OCI-LY3 (cell line): ENCODE measurements around the gene LRRC1.

Experiments
- EZH2phosphoT487 ChIP-seq: fragments of 200-600 bp; shearing (Covaris generic); IDR thresholded peaks from 2 replicates; pipeline ENCODE4 v1.6.1; 2018; ENCODE audit warnings: antibody characterized with exemption, mixed run types, low read depth
- TF ChIP-seq, protein P1 (sequence below): fragments of 200-600, 300-600 bp; sonication (generic); IDR thresholded peaks from 2 replicates; pipeline ENCODE4 v1.5.1; 2014; ENCODE audit warnings: antibody characterized with exemption, low read length, low read depth

DNA sequence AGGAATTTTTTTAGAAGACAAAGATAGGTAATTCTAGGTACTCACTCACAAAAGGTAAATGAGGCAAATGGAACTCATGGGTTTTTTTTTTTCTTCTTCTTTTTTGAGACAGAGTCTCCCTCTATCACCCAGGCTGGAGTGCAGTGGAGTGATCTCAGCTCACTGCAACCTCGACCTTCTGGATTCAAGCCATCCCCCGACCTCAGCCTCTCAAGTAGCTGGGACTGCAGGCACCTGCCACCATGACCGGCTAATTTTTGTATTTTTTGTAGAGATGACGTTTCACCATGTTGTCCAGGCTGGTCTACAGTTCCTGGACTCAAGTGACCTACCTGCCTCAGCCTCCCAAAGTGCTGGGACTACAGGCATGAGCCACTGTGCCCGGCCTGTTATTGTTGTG lies 126.1 kb downstream of the LRRC1 start:
- TF ChIP-seq, protein P1, sequence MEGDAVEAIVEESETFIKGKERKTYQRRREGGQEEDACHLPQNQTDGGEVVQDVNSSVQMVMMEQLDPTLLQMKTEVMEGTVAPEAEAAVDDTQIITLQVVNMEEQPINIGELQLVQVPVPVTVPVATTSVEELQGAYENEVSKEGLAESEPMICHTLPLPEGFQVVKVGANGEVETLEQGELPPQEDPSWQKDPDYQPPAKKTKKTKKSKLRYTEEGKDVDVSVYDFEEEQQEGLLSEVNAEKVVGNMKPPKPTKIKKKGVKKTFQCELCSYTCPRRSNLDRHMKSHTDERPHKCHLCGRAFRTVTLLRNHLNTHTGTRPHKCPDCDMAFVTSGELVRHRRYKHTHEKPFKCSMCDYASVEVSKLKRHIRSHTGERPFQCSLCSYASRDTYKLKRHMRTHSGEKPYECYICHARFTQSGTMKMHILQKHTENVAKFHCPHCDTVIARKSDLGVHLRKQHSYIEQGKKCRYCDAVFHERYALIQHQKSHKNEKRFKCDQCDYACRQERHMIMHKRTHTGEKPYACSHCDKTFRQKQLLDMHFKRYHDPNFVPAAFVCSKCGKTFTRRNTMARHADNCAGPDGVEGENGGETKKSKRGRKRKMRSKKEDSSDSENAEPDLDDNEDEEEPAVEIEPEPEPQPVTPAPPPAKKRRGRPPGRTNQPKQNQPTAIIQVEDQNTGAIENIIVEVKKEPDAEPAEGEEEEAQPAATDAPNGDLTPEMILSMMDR = no peak
- TF ChIP-seq EZH2phosphoT487 = no peak
